ENCODE measurements around the gene CACNA2D2.

Gene CACNA2D2

GRCh38 chr3:50506169-50506568, 2.7 kb upstream of the CACNA2D2 start:
- H3K27ac ChIP-seq = no peak overlapping the region
- no peak for TF ChIP-seq CTCF (conservative IDR thresholded peaks at IDR 0.05)
- TF ChIP-seq ZFX (IDR thresholded peaks at IDR 0.05) = no peak

GRCh38 chr3:50504681-50505080, 1.2 kb upstream of the CACNA2D2 start:
- no peak overlapping the region for H3K27ac ChIP-seq
- TF ChIP-seq CTCF (conservative IDR thresholded peaks at IDR 0.05) (no peak), ZFX (IDR thresholded peaks at IDR 0.05) (no peak)

- H3K27ac ChIP-seq = peak overlapping the region; percentile 12; the same call in 1 of the 2 replicates
- TF ChIP-seq ZFX (IDR thresholded peaks at IDR 0.05) (peak; percentile 29; the same call in 1 of the 2 replicates), CTCF (conservative IDR thresholded peaks at IDR 0.05) (no peak)
Measured at GRCh38 chr3:50502584-50503423, 630 bp downstream of the CACNA2D2 start.

GRCh38 chr3:50502225-50502583, 1.2 kb downstream of the CACNA2D2 start:
- no peak overlapping the region for H3K27ac ChIP-seq
- TF ChIP-seq ZFX (IDR thresholded peaks at IDR 0.05) (no peak), CTCF (conservative IDR thresholded peaks at IDR 0.05) (no peak)

- no peak overlapping the region for H3K27ac ChIP-seq
- no peak for TF ChIP-seq ZFX (IDR thresholded peaks at IDR 0.05)
- TF ChIP-seq CTCF (conservative IDR thresholded peaks at IDR 0.05) = no peak
Measured at GRCh38 chr3:50495609-50496423, 7.6 kb downstream of the CACNA2D2 start.

GRCh38 chr3:50494126-50494525, 9.3 kb downstream of the CACNA2D2 start:
- H3K27ac ChIP-seq = no peak overlapping the region
- TF ChIP-seq ZFX (IDR thresholded peaks at IDR 0.05) = no peak
- TF ChIP-seq CTCF (conservative IDR thresholded peaks at IDR 0.05) = no peak

GRCh38 chr3:50493623-50494022, 9.8 kb downstream of the CACNA2D2 start:
- TF ChIP-seq ZFX (IDR thresholded peaks at IDR 0.05) = no peak
- TF ChIP-seq CTCF (conservative IDR thresholded peaks at IDR 0.05) = no peak
- H3K27ac ChIP-seq = no peak overlapping the region
